Osteocyte (in vitro differentiated cells): Measurements from ENCODE around the gene SH3PXD2B. TPM values are rescaled to one million over a fixed set of nuclear protein-coding genes. Genes with fewer than 3 reads are reported as not detected.

Experiments used
- DNase-seq: peaks from one replicate; pipeline ENCODE4 v3.0.0; 2021; ENCODE audit warnings: mixed read lengths; ENCODE audit not compliant: unreplicated experiment; ENCODE audit errors: extremely low spot score
- H3K27ac Mint-ChIP-seq: one replicate; pipeline ENCODE4 v1.8.0; 2021; ENCODE audit warnings: mild to moderate bottlenecking, mixed read lengths; ENCODE audit not compliant: unreplicated experiment
- H3K27me3 Mint-ChIP-seq: one replicate; pipeline ENCODE4 v1.8.0; 2021; ENCODE audit warnings: mixed read lengths; ENCODE audit not compliant: unreplicated experiment
- H3K36me3 Mint-ChIP-seq: one replicate; pipeline ENCODE4 v1.8.0; 2021; ENCODE audit warnings: mixed read lengths; ENCODE audit not compliant: unreplicated experiment
- H3K4me1 Mint-ChIP-seq: one replicate; pipeline ENCODE4 v1.8.0; 2021; ENCODE audit warnings: mixed read lengths; ENCODE audit not compliant: unreplicated experiment
- H3K4me3 Mint-ChIP-seq: one replicate; pipeline ENCODE4 v1.8.0; 2021; ENCODE audit warnings: mild to moderate bottlenecking, moderate library complexity, mixed read lengths; ENCODE audit not compliant: unreplicated experiment
- H3K9me3 Mint-ChIP-seq: one replicate; pipeline ENCODE4 v1.8.0; 2021; ENCODE audit warnings: mixed read lengths; ENCODE audit not compliant: unreplicated experiment
- CTCF ChIP-seq: fragments of 200-600 bp; sonication (generic); IDR thresholded peaks from 2 replicates; pipeline ENCODE4 v1.5.0; 2021; ENCODE audit warnings: antibody characterized with exemption, mild to moderate bottlenecking, moderate library complexity
- total RNA-seq: library from RNA; stranded (reverse); gene quantifications from 2 replicates; pipeline ENCODE4 v1.2.1, GENCODE V29; 2021

Gene SH3PXD2B
- total RNA-seq, 1 donor from 2014 or later: 114 TPM

DNA sequence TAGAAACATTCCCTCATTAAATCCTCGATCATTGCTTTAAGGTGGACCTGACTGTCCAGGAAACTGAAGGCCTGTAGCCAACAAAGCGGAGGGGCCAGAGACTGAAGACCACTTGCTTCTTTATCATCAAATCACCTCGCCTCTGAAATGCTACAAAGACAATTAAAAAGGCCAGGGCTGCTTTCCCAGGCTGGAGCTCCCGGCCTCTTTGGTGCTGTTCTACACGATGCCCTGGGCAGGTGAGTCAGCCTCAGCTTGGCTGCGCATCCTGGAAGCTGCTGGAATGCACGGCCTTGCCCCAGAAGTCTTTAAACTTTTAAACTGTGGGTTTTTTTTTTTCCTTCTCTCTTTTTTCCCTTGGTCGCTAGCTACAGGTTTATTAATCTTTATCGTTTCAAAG lies 46.5 kb downstream of the SH3PXD2B start:
- peaks cover 38% of the 10 kb centered on the region for H3K36me3 Mint-ChIP-seq
- peaks cover 41% of the 10 kb centered on the region for H3K4me1 Mint-ChIP-seq
- H3K27ac Mint-ChIP-seq: no peak overlapping the region

DNA sequence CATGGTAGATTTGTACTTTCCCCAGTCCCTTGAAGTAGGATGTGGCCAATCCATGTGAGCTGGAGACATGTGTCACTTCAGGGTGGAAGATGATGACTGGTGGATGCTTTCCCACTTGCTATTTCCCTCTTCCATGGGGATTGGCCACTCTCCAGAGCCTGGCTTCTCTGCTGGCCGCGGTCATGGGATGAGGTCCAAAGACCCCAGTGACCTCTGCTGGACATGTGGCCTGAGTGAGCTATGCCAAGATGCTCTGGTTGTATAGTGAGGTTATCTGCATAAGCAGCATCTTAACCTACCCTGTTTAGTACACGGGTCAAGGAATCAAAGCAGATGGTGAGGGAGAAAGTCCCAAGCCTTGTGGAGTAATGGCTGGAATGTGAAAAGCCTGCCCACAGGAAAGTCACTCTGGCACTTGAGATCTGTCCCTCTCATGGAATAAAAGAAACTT lies 47.1 kb downstream of the SH3PXD2B start:
- DNase-seq: no peak
- peaks cover 44% of the 10 kb centered on the region for H3K36me3 Mint-ChIP-seq
- peaks cover 35% of the 10 kb centered on the region for H3K4me1 Mint-ChIP-seq
- no peak for TF ChIP-seq CTCF
- H3K9me3 Mint-ChIP-seq: no peaks in the 10 kb centered on the region
- H3K27me3 Mint-ChIP-seq: no peaks in the 10 kb centered on the region
- peak overlapping the region; percentile 7 for H3K27ac Mint-ChIP-seq
- H3K4me3 Mint-ChIP-seq: no peak overlapping the region

More for the DNA sequence above, 46.5 kb downstream of the SH3PXD2B start:
- DNase-seq: no peak
- no peaks in the 10 kb centered on the region for H3K9me3 Mint-ChIP-seq
- no peaks in the 10 kb centered on the region for H3K27me3 Mint-ChIP-seq
- no peak overlapping the region for H3K4me3 Mint-ChIP-seq
- no peak for TF ChIP-seq CTCF

GRCh38 chr5:172405226-172406107 lies 48.9 kb downstream of the SH3PXD2B start:
- H3K27ac Mint-ChIP-seq: no peak overlapping the region
- no peaks in the 10 kb centered on the region for H3K27me3 Mint-ChIP-seq
- no peak for DNase-seq
- peaks cover 23% of the 10 kb centered on the region for H3K4me1 Mint-ChIP-seq
- no peak for TF ChIP-seq CTCF
- H3K4me3 Mint-ChIP-seq: no peak overlapping the region
- H3K36me3 Mint-ChIP-seq: peaks cover 49% of the 10 kb centered on the region
- no peaks in the 10 kb centered on the region for H3K9me3 Mint-ChIP-seq

- H3K27ac Mint-ChIP-seq: no peak overlapping the region
- no peak for DNase-seq
- peaks cover 26% of the 10 kb centered on the region for H3K4me1 Mint-ChIP-seq
- peaks cover 48% of the 10 kb centered on the region for H3K36me3 Mint-ChIP-seq
- H3K27me3 Mint-ChIP-seq: no peaks in the 10 kb centered on the region
- H3K4me3 Mint-ChIP-seq: no peak overlapping the region
- no peak for TF ChIP-seq CTCF
- no peaks in the 10 kb centered on the region for H3K9me3 Mint-ChIP-seq
Observed at GRCh38 chr5:172404746-172405145, 49.6 kb downstream of the SH3PXD2B start.

- Mint-ChIP-seq H3K4me1 (peaks cover 32% of the 10 kb centered on the region), H3K27ac (no peak overlapping the region), H3K36me3 (peaks cover 48% of the 10 kb centered on the region), H3K27me3 (no peaks in the 10 kb centered on the region), H3K9me3 (no peaks in the 10 kb centered on the region), H3K4me3 (no peak overlapping the region)
- no peak for DNase-seq
- no peak for TF ChIP-seq CTCF
Observed at GRCh38 chr5:172403817-172404216, 50.5 kb downstream of the SH3PXD2B start.
